GM12878 (cell line): Measurements from ENCODE around the gene SMCO4. TPM values are rescaled to one million over a fixed set of nuclear protein-coding genes. Genes with fewer than 3 reads are reported as not detected.

Source experiments
- KDM1A ChIP-seq: fragments of 200-600 bp; sonication (generic); IDR thresholded peaks from 2 replicates; pipeline ENCODE4 v1.6.1; 2016; ENCODE audit warnings: borderline replicate concordance
- NR2C2 ChIP-seq: IDR thresholded peaks from 2 replicates; pipeline ENCODE4 v1.6.1; 2011; ENCODE audit warnings: borderline replicate concordance, low read depth; ENCODE audit not compliant: control insufficient read depth, insufficient read length
- POLR2AphosphoS5 ChIP-seq: IDR thresholded peaks from 2 replicates; pipeline ENCODE4 v1.6.1; 2011; ENCODE audit warnings: mild to moderate bottlenecking, low read length, inconsistent platforms
- RCOR1 ChIP-seq: conservative IDR thresholded peaks from 2 replicates; pipeline ENCODE4 v1.6.1; 2012; ENCODE audit warnings: low read depth, low read length, improper control_type of control experiment
- SMC3 ChIP-seq: IDR thresholded peaks from 2 replicates; pipeline ENCODE4 v1.6.1; 2011; ENCODE audit warnings: low read length, improper control_type of control experiment, borderline replicate concordance
- STAT1 ChIP-seq: fragments of 450-650 bp; conservative IDR thresholded peaks from 2 replicates; pipeline ENCODE4 v1.6.1; 2014; ENCODE audit warnings: antibody characterized with exemption, mild to moderate bottlenecking
- TCF7 ChIP-seq: IDR thresholded peaks from 2 replicates; pipeline ENCODE4 v1.6.1; 2014; ENCODE audit warnings: antibody characterized with exemption, borderline replicate concordance
- USF1 ChIP-seq: IDR thresholded peaks from 2 replicates; pipeline ENCODE4 v1.6.1; 2011; ENCODE audit warnings: borderline replicate concordance, low read depth, mild to moderate bottlenecking, moderate library complexity, mixed read lengths, low read length; ENCODE audit not compliant: insufficient read depth; ENCODE audit errors: extremely low read length
- polyA plus RNA-seq, 11 experiments: library from polyadenylated mRNA; depleted of rRNA in 4 of 11; unstranded in 6 of 11; stranded (reverse) in 5 of 11; fragments of >200 nt; fragmentation: Nextera tagmentation in 4 of 11; fragmentation: Illumina TruSeq in 1 of 11; extraction: Ambion mirVana in 4 of 11; extraction: Trizol in 1 of 11; gene quantifications; 1 replicate in 1 of 11; 2 replicates in 10 of 11; pipeline versions ENCODE4 v1.2.1 to v1.2.3, GENCODE V29; 2011 to 2016; ENCODE audit warnings: inconsistent platforms in 2 of 11, missing spikeins in 2 of 11, low read depth in 1 of 11
- total RNA-seq, 4 experiments: library from RNA; depleted of rRNA in 3 of 4; stranded (reverse); fragments of >200 nt in 3 of 4; fragmentation: Illumina TruSeq in 1 of 4; extraction: Trizol in 1 of 4; gene quantifications; 2 replicates each; pipeline versions ENCODE4 v1.2.1 to v1.2.3, GENCODE V29; 2013 to 2021
- TF ChIP-seq, protein P1 (sequence below): IDR thresholded peaks from 2 replicates; pipeline ENCODE4 v1.6.1; 2011; ENCODE audit warnings: mild to moderate bottlenecking, low read depth, low read length, moderate library complexity; ENCODE audit not compliant: insufficient replicate concordance
- TF ChIP-seq, protein P2 (sequence below): fragments of 150-350 bp; IDR thresholded peaks from 2 replicates; pipeline ENCODE4 v1.6.1; 2014; ENCODE audit warnings: mild to moderate bottlenecking, low read depth, low read length
- TF ChIP-seq, protein P3 (sequence below): fragments of 450-650 bp; IDR thresholded peaks from 2 replicates; pipeline ENCODE4 v1.6.1; 2017; ENCODE audit warnings: mild to moderate bottlenecking, low read depth, inconsistent platforms; ENCODE audit not compliant: poor library complexity, severe bottlenecking
- TF ChIP-seq, protein P4 (sequence below): fragments of 150-350 bp; IDR thresholded peaks from 2 replicates; pipeline ENCODE4 v1.6.1; 2016; ENCODE audit warnings: low read depth, low read length
- TF ChIP-seq, protein P5 (sequence below): fragments of 450-650 bp; IDR thresholded peaks from 2 replicates; pipeline ENCODE4 v1.6.1; 2016; ENCODE audit warnings: mild to moderate bottlenecking
- TF ChIP-seq, protein P6 (sequence below): fragments of 450-650 bp; conservative IDR thresholded peaks from 2 replicates; pipeline ENCODE4 v1.6.1; 2017; ENCODE audit warnings: mild to moderate bottlenecking, moderate library complexity

The SMCO4 gene
- total and polyA plus RNA-seq, 10 of the 15 experiments (the other 5 are each of a cell fraction or from before 2014, with no cell fraction given) = 3.6 to 59.9 (median 27.9) TPM

- TF ChIP-seq, protein P1, sequence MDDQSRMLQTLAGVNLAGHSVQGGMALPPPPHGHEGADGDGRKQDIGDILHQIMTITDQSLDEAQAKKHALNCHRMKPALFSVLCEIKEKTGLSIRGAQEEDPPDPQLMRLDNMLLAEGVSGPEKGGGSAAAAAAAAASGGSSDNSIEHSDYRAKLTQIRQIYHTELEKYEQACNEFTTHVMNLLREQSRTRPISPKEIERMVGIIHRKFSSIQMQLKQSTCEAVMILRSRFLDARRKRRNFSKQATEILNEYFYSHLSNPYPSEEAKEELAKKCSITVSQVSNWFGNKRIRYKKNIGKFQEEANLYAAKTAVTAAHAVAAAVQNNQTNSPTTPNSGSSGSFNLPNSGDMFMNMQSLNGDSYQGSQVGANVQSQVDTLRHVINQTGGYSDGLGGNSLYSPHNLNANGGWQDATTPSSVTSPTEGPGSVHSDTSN = no peak
- 0 out of 2 replicates have a peak, but pooled peaks have one; percentile 27 for TF ChIP-seq POLR2AphosphoS5
- TF ChIP-seq RCOR1 = no peak
- no peak for TF ChIP-seq USF1
- TF ChIP-seq KDM1A = no peak
- TF ChIP-seq STAT1 = no peak
- TF ChIP-seq, protein P2, sequence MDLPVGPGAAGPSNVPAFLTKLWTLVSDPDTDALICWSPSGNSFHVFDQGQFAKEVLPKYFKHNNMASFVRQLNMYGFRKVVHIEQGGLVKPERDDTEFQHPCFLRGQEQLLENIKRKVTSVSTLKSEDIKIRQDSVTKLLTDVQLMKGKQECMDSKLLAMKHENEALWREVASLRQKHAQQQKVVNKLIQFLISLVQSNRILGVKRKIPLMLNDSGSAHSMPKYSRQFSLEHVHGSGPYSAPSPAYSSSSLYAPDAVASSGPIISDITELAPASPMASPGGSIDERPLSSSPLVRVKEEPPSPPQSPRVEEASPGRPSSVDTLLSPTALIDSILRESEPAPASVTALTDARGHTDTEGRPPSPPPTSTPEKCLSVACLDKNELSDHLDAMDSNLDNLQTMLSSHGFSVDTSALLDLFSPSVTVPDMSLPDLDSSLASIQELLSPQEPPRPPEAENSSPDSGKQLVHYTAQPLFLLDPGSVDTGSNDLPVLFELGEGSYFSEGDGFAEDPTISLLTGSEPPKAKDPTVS = no peak
- TF ChIP-seq, protein P3, sequence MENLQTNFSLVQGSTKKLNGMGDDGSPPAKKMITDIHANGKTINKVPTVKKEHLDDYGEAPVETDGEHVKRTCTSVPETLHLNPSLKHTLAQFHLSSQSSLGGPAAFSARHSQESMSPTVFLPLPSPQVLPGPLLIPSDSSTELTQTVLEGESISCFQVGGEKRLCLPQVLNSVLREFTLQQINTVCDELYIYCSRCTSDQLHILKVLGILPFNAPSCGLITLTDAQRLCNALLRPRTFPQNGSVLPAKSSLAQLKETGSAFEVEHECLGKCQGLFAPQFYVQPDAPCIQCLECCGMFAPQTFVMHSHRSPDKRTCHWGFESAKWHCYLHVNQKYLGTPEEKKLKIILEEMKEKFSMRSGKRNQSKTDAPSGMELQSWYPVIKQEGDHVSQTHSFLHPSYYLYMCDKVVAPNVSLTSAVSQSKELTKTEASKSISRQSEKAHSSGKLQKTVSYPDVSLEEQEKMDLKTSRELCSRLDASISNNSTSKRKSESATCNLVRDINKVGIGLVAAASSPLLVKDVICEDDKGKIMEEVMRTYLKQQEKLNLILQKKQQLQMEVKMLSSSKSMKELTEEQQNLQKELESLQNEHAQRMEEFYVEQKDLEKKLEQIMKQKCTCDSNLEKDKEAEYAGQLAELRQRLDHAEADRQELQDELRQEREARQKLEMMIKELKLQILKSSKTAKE = no peak
- TF ChIP-seq SMC3 = no peak
- TF ChIP-seq, protein P4, sequence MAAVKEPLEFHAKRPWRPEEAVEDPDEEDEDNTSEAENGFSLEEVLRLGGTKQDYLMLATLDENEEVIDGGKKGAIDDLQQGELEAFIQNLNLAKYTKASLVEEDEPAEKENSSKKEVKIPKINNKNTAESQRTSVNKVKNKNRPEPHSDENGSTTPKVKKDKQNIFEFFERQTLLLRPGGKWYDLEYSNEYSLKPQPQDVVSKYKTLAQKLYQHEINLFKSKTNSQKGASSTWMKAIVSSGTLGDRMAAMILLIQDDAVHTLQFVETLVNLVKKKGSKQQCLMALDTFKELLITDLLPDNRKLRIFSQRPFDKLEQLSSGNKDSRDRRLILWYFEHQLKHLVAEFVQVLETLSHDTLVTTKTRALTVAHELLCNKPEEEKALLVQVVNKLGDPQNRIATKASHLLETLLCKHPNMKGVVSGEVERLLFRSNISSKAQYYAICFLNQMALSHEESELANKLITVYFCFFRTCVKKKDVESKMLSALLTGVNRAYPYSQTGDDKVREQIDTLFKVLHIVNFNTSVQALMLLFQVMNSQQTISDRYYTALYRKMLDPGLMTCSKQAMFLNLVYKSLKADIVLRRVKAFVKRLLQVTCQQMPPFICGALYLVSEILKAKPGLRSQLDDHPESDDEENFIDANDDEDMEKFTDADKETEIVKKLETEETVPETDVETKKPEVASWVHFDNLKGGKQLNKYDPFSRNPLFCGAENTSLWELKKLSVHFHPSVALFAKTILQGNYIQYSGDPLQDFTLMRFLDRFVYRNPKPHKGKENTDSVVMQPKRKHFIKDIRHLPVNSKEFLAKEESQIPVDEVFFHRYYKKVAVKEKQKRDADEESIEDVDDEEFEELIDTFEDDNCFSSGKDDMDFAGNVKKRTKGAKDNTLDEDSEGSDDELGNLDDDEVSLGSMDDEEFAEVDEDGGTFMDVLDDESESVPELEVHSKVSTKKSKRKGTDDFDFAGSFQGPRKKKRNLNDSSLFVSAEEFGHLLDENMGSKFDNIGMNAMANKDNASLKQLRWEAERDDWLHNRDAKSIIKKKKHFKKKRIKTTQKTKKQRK = no peak
- TF ChIP-seq TCF7 = no peak
- TF ChIP-seq, protein P5, sequence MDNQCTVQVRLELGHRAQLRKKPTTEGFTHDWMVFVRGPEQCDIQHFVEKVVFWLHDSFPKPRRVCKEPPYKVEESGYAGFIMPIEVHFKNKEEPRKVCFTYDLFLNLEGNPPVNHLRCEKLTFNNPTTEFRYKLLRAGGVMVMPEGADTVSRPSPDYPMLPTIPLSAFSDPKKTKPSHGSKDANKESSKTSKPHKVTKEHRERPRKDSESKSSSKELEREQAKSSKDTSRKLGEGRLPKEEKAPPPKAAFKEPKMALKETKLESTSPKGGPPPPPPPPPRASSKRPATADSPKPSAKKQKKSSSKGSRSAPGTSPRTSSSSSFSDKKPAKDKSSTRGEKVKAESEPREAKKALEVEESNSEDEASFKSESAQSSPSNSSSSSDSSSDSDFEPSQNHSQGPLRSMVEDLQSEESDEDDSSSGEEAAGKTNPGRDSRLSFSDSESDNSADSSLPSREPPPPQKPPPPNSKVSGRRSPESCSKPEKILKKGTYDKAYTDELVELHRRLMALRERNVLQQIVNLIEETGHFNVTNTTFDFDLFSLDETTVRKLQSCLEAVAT = peak; percentile 94
- TF ChIP-seq, protein P6, sequence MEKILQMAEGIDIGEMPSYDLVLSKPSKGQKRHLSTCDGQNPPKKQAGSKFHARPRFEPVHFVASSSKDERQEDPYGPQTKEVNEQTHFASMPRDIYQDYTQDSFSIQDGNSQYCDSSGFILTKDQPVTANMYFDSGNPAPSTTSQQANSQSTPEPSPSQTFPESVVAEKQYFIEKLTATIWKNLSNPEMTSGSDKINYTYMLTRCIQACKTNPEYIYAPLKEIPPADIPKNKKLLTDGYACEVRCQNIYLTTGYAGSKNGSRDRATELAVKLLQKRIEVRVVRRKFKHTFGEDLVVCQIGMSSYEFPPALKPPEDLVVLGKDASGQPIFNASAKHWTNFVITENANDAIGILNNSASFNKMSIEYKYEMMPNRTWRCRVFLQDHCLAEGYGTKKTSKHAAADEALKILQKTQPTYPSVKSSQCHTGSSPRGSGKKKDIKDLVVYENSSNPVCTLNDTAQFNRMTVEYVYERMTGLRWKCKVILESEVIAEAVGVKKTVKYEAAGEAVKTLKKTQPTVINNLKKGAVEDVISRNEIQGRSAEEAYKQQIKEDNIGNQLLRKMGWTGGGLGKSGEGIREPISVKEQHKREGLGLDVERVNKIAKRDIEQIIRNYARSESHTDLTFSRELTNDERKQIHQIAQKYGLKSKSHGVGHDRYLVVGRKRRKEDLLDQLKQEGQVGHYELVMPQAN = no peak
- no peak for TF ChIP-seq NR2C2
Measured at GRCh38 chr11:93529707-93530467, 13.3 kb downstream of the SMCO4 start (continued).
